GM21786 (cell line): Measurements from ENCODE around the gene TPSAB1.

Source experiments
- ATAC-seq: cut with Tn5 transposase; IDR thresholded peaks from one replicate; pipeline ENCODE4 v1.9.1; 2021; ENCODE audit not compliant: unreplicated experiment

TPSAB1 gene

GRCh38 chr16:1283296-1283695 lies 42.8 kb downstream of the TPSAB1 start:
- ATAC-seq = no peak

GRCh38 chr16:1283996-1284616 lies 43.6 kb downstream of the TPSAB1 start:
- ATAC-seq = no peak

GRCh38 chr16:1285669-1286512 lies 45.4 kb downstream of the TPSAB1 start:
- ATAC-seq = no peak

- ATAC-seq = no peak
These were observed 46.1 kb downstream of the TPSAB1 start for GRCh38 chr16:1286513-1287094.

- ATAC-seq = no peak
These were observed 47.6 kb downstream of the TPSAB1 start for GRCh38 chr16:1287982-1288670.

GRCh38 chr16:1288813-1289476 lies 48.4 kb downstream of the TPSAB1 start:
- no peak for ATAC-seq

GRCh38 chr16:1289477-1289866 lies 49.0 kb downstream of the TPSAB1 start:
- no peak for ATAC-seq

- ATAC-seq = no peak
These were observed 49.6 kb downstream of the TPSAB1 start for GRCh38 chr16:1290063-1290501.

- no peak for ATAC-seq
These were observed 50.5 kb downstream of the TPSAB1 start for GRCh38 chr16:1290860-1291575.

- no peak for ATAC-seq
These were observed 51.1 kb downstream of the TPSAB1 start for GRCh38 chr16:1291576-1291974.
